ENCODE data around the gene ARF1. TPM values are rescaled to one million over a fixed set of nuclear protein-coding genes. Genes with fewer than 3 reads are reported as not detected.

Gene ARF1
- polyA plus RNA-seq, 3 donors, result 580 to 789 (median 603) TPM

- Histone ChIP-seq H3K79me2 (ENCODE audit: insufficient read depth, low read length) (no peaks in the 10 kb centered on the region), H3K9me3 (replicated peaks in 1 of 2; ENCODE audit: control insufficient read depth in 1 of 2, insufficient read depth in 1 of 2, low read length in 2 of 2) (no peaks in the 10 kb centered on the region), H3K4me1 (ENCODE audit: control insufficient read depth in 1 of 2, insufficient read depth in 2 of 2, low read length in 2 of 2) (no peaks in the 10 kb centered on the region), H3K27me3 (ENCODE audit: control insufficient read depth in 2 of 2, insufficient read depth in 2 of 2, low read length in 2 of 2) (peaks cover 0 to 7% of the 10 kb centered on the region in 2 donors), H3K4me2 (replicated peaks; ENCODE audit: extremely low read depth, low read length, poor library complexity, severe bottlenecking) (no peak overlapping the region), H2AFZ (ENCODE audit: insufficient read depth, low read depth, low read length, poor library complexity, severe bottlenecking) (no peak overlapping the region), H3K4me3 (replicated peaks in 1 of 3; ENCODE audit: low read depth in 2 of 3, low read length in 3 of 3) (no peak overlapping the region), H3K36me3 (replicated peaks in 1 of 2; ENCODE audit: control insufficient read depth in 1 of 2, insufficient read depth in 2 of 2, low read length in 2 of 2) (no peaks in the 10 kb centered on the region), H3K9ac (ENCODE audit: insufficient read depth, low read length, poor library complexity, severe bottlenecking) (no peak overlapping the region), H4K20me1 (ENCODE audit: insufficient read depth, low read length) (no peaks in the 10 kb centered on the region), H3K27ac (ENCODE audit: low read depth in 1 of 2, low read length in 2 of 2) (no peak overlapping the region)
- no peak overlapping the region for H3K4me3 Mint-ChIP-seq
- H3K27me3 Mint-ChIP-seq (ENCODE audit: low read depth in 3 of 3), result peaks cover 8 to 22% (median 10%) of the 10 kb centered on the region in 3 donors
- H3K27ac Mint-ChIP-seq, result peak overlapping the region in 1 of 7 donors; percentile 12
- DNase-seq, result no peak
- 89% methylated on average over 5 of the region's 6 CpGs for WGBS (ENCODE audit: insufficient coverage)
- peaks cover 0 to 7% (median 4%) of the 10 kb centered on the region in 7 donors for H3K9me3 Mint-ChIP-seq
- H3K36me3 Mint-ChIP-seq, result no peaks in the 10 kb centered on the region
- peaks cover 2% of the 10 kb centered on the region for H3K4me1 Mint-ChIP-seq
- TF ChIP-seq CTCF (IDR thresholded peaks at IDR 0.05), result no peak
- intact Hi-C loops (cut with micrococcal nuclease), result no loop called here
Observed at GRCh38 chr1:228048659-228049298, 33.7 kb upstream of the ARF1 start.

GRCh38 chr1:228050571-228051231 is 31.8 kb upstream of the ARF1 start:
- H3K36me3 ChIP-seq (replicated peaks in 1 of 2; ENCODE audit: control insufficient read depth in 1 of 2, insufficient read depth in 2 of 2, low read length in 2 of 2), result no peaks in the 10 kb centered on the region
- Mint-ChIP-seq H3K36me3 (no peaks in the 10 kb centered on the region), H3K27me3 (ENCODE audit: low read depth in 3 of 3) (peaks cover 5 to 32% (median 18%) of the 10 kb centered on the region in 3 donors), H3K4me1 (peaks cover 2% of the 10 kb centered on the region), H3K9me3 (peaks cover 0 to 9% (median 6%) of the 10 kb centered on the region in 7 donors), H3K27ac (no peak overlapping the region), H3K4me3 (no peak overlapping the region)
- no peak overlapping the region for H3K4me2 ChIP-seq (replicated peaks; ENCODE audit: extremely low read depth, low read length, poor library complexity, severe bottlenecking)
- H3K79me2 ChIP-seq (ENCODE audit: insufficient read depth, low read length), result no peaks in the 10 kb centered on the region
- no peaks in the 10 kb centered on the region for H4K20me1 ChIP-seq (ENCODE audit: insufficient read depth, low read length)
- DNase-seq, result no peak
- peaks cover 2 to 10% of the 10 kb centered on the region in 2 donors for H3K27me3 ChIP-seq (ENCODE audit: control insufficient read depth in 2 of 2, insufficient read depth in 2 of 2, low read length in 2 of 2)
- H3K9ac ChIP-seq (ENCODE audit: insufficient read depth, low read length, poor library complexity, severe bottlenecking), result no peak overlapping the region
- intact Hi-C loops (cut with micrococcal nuclease), result loop anchor here in 1 of 2 donors (10.0 kb wide), 1 partner anchor 296 kb away; no protein-coding TSS in a partner anchor
- H3K4me3 ChIP-seq (replicated peaks in 1 of 3; ENCODE audit: low read depth in 2 of 3, low read length in 3 of 3), result no peak overlapping the region
- H3K9me3 ChIP-seq (replicated peaks in 1 of 2; ENCODE audit: control insufficient read depth in 1 of 2, insufficient read depth in 1 of 2, low read length in 2 of 2), result no peaks in the 10 kb centered on the region
- H3K4me1 ChIP-seq (ENCODE audit: control insufficient read depth in 1 of 2, insufficient read depth in 2 of 2, low read length in 2 of 2), result no peaks in the 10 kb centered on the region
- H2AFZ ChIP-seq (ENCODE audit: insufficient read depth, low read depth, low read length, poor library complexity, severe bottlenecking), result no peak overlapping the region
- no peak for TF ChIP-seq CTCF (IDR thresholded peaks at IDR 0.05)
- WGBS (ENCODE audit: insufficient coverage), result 98% methylated on average over 21 of the region's 30 CpGs
- no peak overlapping the region for H3K27ac ChIP-seq (ENCODE audit: low read depth in 1 of 2, low read length in 2 of 2)

All from CD14-positive monocyte (primary cell).